Peyer's patch (tissue), 4 donors: ENCODE data around the gene RNPEP. TPM values are rescaled to one million over a fixed set of nuclear protein-coding genes. Genes with fewer than 3 reads are reported as not detected.

Source experiments
- DNase-seq, 3 donors: peaks; one replicate each; pipeline ENCODE4 v3.0.0-alpha.2; 2017 to 2019
- H3K27ac ChIP-seq, 4 donors: fragments of 200-600 bp; sonication (generic); one replicate each; pipeline ENCODE4 v1.5.1; 2016 to 2019
- H3K27me3 ChIP-seq, 2 donors: fragments of 200-600 bp; sonication (generic); one replicate each; pipeline ENCODE4 v1.5.1; 2019
- H3K36me3 ChIP-seq, 3 donors: fragments of 200-600 bp; sonication (generic); one replicate each; pipeline ENCODE4 v1.5.1; 2016 to 2019
- H3K4me1 ChIP-seq, 4 donors: fragments of 200-600 bp; sonication (generic); one replicate each; pipeline ENCODE4 v1.5.1; 2016 to 2019
- H3K4me3 ChIP-seq, 4 donors: fragments of 200-600 bp; sonication (generic); 1 replicate in 3 of 4; 2 replicates in 1 of 4; pipeline ENCODE4 v1.5.1; 2016 to 2019; ENCODE audit warnings: mild to moderate bottlenecking in 1 of 4
- H3K9me3 ChIP-seq, 4 donors: fragments of 200-600 bp; sonication (generic); one replicate each; pipeline ENCODE4 v1.5.1; 2016 to 2019; ENCODE audit warnings: mild to moderate bottlenecking in 1 of 4
- CTCF ChIP-seq, 6 experiments: fragments of 450-650 bp in 4 of 6; fragments of 200-600 bp in 2 of 6; sonication (generic) in 1 of 6; IDR thresholded peaks; one replicate each; pipeline ENCODE4 v1.5.1; 2017 to 2019; ENCODE audit warnings: antibody characterized with exemption in 6 of 6, mild to moderate bottlenecking in 3 of 6, moderate library complexity in 1 of 6
- POLR2A ChIP-seq, 2 donors: fragments of 450-650 bp; IDR thresholded peaks; one replicate each; pipeline ENCODE4 v1.5.1; 2017; ENCODE audit warnings: antibody characterized with exemption in 2 of 2, mild to moderate bottlenecking in 2 of 2, moderate library complexity in 2 of 2
- total RNA-seq, 4 donors: library from RNA; depleted of rRNA; stranded (reverse); fragments of >200 nt; gene quantifications; one replicate each; pipeline ENCODE4 v1.1.0, GENCODE V29; 2016

Gene RNPEP
- total RNA-seq, 4 donors from 2014 or later: 165 to 257 (median 204) TPM

DNA sequence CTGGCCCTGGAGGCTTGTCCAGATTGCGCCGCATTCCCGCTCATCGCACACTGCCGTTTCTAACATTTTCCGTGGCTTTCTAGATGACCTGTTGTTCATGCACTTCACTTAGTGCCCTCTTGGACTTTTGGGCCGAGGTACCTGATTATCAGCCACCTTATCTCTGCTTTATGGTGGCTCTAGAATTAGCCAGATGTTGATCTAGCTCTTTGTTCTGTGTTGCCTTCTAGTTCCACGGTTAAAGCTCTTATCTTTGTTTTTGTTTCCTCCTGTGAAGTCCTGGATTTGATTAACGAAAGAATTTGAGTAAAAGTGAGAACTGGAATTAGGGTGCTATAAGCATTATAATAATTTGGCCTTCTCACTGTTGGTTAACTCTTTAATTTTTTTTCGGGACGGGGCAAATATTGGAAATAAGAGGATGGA is 945 bp downstream of the RNPEP start:
- Histone ChIP-seq H3K27me3 (no peaks in the 10 kb centered on the region), H3K4me1 (peaks cover 0 to 13% (median 0%) of the 10 kb centered on the region in 4 donors), H3K4me3 (peak overlapping the region; percentile 96 to 98 (median 98)), H3K36me3 (no peaks in the 10 kb centered on the region), H3K27ac (peak overlapping the region; percentile 93 to 99 (median 97)), H3K9me3 (no peaks in the 10 kb centered on the region)
- TF ChIP-seq POLR2A (IDR thresholded peaks at IDR 0.05) (no peak), CTCF (IDR thresholded peaks at IDR 0.05) (peak in 1 of 6 experiments; percentile 32)
- DNase-seq: peak in 1 of 3 donors; percentile 86

DNA sequence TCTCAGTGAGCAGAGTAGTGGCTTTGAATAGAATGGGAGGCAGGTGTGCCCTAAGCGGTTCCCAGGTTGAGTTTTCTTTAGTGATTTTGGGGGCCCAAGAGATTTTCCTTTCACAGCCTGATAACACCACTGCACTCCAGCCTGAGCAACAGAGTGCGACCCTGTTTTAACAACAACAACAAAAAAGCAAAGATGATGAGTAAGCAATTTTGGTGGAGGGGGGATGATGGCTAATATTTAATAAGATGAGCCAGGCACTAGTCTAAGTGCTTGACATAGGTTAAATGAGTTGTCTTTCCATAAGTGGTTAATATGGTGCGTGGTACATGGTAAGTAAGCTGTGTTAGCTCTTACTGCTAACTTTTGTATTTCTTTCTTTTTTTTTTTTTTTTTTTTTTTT is 2.0 kb downstream of the RNPEP start:
- Histone ChIP-seq H3K36me3 (peaks cover 0 to 10% (median 0%) of the 10 kb centered on the region in 3 donors), H3K27ac (no peak overlapping the region), H3K4me1 (peaks cover 0 to 13% (median 0%) of the 10 kb centered on the region in 4 donors), H3K9me3 (no peaks in the 10 kb centered on the region), H3K27me3 (no peaks in the 10 kb centered on the region), H3K4me3 (no peak overlapping the region)
- DNase-seq: no peak
- TF ChIP-seq CTCF (IDR thresholded peaks at IDR 0.05) (no peak), POLR2A (IDR thresholded peaks at IDR 0.05) (no peak)

- H3K4me1 ChIP-seq: peaks cover 0 to 13% (median 0%) of the 10 kb centered on the region in 4 donors
- no peak overlapping the region for H3K4me3 ChIP-seq
- H3K36me3 ChIP-seq: peaks cover 0 to 19% (median 0%) of the 10 kb centered on the region in 3 donors
- no peak overlapping the region for H3K27ac ChIP-seq
- no peaks in the 10 kb centered on the region for H3K9me3 ChIP-seq
- no peaks in the 10 kb centered on the region for H3K27me3 ChIP-seq
- peak in 1 of 3 donors; percentile 24 for DNase-seq
- no peak for TF ChIP-seq POLR2A (IDR thresholded peaks at IDR 0.05)
- TF ChIP-seq CTCF (IDR thresholded peaks at IDR 0.05): no peak
Observed at GRCh38 chr1:201985355-201985754, 2.9 kb downstream of the RNPEP start.

- Histone ChIP-seq H3K27me3 (no peaks in the 10 kb centered on the region), H3K4me3 (no peak overlapping the region), H3K9me3 (no peaks in the 10 kb centered on the region), H3K36me3 (peaks cover 0 to 52% (median 0%) of the 10 kb centered on the region in 3 donors), H3K27ac (no peak overlapping the region), H3K4me1 (peaks cover 0 to 6% (median 0%) of the 10 kb centered on the region in 4 donors)
- TF ChIP-seq CTCF (IDR thresholded peaks at IDR 0.05): no peak
- TF ChIP-seq POLR2A (IDR thresholded peaks at IDR 0.05): no peak
- DNase-seq: peak in 1 of 3 donors; percentile 15
Observed at GRCh38 chr1:201988601-201989000, 6.2 kb downstream of the RNPEP start.

DNA sequence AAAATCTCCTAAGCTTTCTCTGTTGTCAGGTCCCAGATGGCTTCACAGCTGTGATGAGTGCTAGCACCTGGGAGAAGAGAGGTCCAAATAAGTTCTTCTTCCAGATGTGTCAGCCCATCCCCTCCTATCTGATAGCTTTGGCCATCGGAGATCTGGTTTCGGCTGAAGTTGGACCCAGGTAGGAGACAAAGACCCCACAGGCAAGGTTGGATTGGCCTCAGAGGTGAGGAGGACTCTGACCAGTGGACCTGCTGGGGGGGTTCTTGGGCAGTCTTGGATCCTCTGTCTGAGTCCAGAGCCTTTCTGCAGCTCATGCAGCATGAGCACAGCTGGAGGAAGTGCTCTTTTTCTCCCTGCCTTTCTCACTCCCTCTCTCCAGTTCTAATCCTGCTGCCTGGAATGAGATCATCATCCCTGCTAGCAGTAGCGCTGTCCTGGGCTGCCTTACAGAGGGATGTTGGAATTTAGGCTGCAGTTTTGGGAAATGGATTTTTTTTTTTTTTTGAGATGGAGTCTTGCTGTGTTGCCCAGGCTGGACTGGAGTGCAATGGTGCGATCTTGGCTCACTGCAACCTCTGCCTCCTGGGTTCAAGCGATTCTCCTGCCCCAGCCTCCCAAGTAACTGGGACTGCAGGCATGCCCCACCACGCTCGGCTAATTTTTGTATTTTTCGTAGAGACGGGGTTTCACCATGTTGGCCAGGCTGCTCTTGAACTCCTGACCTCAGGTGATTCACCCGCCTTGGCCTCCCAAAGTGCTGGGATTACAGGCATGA is 7.1 kb downstream of the RNPEP start:
- TF ChIP-seq CTCF (IDR thresholded peaks at IDR 0.05) (no peak), POLR2A (IDR thresholded peaks at IDR 0.05) (no peak)
- Histone ChIP-seq H3K27ac (no peak overlapping the region), H3K36me3 (peaks cover 0 to 61% (median 0%) of the 10 kb centered on the region in 3 donors), H3K9me3 (no peaks in the 10 kb centered on the region), H3K27me3 (no peaks in the 10 kb centered on the region), H3K4me1 (no peaks in the 10 kb centered on the region), H3K4me3 (no peak overlapping the region)
- peak in 1 of 3 donors; percentile 24 for DNase-seq
